ENCODE data around the gene NACA2.
"Not testable (repeated sequence)": the region's sequence is repeated elsewhere in the genome, so short reads cannot be mapped to it uniquely, and the experiment has no call there.

Gene NACA2

DNA sequence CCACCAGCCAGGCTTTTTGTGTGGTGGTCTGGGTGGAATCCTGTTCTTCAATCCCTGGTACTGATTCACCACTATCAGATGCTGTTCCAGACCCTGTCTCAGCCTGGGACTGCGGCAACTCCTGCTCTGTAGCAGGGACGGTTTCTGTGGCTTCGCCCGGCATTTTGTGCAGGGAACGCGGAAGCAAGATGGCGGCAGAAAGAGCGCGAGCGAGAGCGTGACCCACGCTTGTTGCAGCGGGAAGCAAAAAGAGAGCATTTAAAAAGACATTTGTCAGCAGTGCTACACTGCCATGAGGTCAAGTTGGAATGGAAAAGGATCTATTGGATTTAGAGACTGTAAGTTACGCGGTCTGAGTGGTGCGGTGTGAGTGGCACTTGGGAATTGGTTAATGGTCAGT, at the start of gene NACA2:
Gene NACA2 (minus strand): TSS at position 202 of the 400 bp plus-strand sequence. CDS start 39 bp downstream, at position 163.
- DNase-seq = no peak

DNA sequence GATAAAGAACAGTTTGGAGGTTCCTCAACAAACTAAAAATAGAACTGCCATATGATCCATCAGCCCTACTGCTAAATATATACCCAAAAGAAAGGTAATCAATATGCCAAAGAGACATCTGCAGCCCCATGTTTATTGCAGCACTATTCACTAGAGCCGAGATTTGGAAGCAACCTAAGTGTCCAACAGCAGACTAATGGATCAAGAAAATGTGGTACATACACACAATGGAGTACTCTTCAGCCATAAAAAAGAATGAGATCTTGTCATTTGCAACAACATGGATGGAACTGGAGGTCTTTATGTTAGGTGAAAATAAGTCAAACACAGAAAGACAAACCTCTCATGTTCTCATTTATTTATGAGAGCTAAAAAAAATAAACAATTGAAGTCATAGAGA, 48.8 kb upstream of the NACA2 start:
- DNase-seq = no peak

- DNase-seq = no peak
These were observed 47.1 kb upstream of the NACA2 start for GRCh38 chr17:61638087-61638486.

DNA sequence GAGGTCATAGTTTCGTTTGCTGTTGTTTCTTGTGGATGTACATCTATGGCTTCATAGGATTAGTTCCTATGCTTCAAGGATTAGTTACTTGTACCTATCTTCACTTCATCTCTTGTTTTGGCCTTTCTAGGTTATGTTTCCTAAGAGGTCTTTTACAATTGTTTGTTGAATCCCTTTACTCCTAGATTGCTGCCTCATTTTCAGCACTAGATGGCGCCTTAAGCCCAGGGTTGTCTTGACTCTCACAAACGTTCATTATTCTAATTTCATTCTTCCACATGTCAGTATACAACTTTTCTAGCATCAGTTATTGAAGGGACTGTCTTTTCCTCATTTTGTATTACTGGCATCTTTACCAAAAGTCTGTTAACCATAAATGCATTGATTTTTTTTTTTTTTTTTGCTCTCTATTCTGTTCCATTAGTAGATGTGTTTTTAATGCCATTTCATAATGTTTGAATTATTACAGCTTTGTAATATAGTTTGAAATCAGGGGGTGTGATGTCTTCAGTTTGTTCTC, 45.0 kb upstream of the NACA2 start:
- DNase-seq = peak; percentile 31 to 80 (median 45)

- DNase-seq = no peak
These were observed 44.0 kb upstream of the NACA2 start for GRCh38 chr17:61634942-61635538.

- DNase-seq = no peak
These were observed 43.1 kb upstream of the NACA2 start for GRCh38 chr17:61634011-61634539.

- DNase-seq = no peak
These were observed 41.8 kb upstream of the NACA2 start for GRCh38 chr17:61632826-61633225.

DNA sequence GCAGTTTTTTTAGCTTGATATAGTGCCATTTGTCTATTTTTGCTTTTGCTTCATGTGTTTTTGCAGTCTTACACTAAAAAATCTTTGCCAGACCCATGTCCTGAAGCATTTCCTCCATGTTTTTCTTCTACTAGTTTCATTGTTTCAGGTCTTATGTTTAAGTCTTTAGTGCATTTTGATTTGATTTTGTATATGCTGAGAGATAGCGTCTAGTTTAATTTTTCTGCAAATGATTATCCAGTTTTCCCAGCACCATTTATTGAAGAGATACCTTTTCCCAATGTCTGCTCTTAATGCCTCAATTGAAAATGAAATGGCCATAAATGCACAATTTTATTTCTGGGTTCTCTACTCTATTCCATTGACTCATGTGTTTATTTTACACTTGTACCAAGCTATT, 40.8 kb upstream of the NACA2 start:
- no peak for DNase-seq

DNA sequence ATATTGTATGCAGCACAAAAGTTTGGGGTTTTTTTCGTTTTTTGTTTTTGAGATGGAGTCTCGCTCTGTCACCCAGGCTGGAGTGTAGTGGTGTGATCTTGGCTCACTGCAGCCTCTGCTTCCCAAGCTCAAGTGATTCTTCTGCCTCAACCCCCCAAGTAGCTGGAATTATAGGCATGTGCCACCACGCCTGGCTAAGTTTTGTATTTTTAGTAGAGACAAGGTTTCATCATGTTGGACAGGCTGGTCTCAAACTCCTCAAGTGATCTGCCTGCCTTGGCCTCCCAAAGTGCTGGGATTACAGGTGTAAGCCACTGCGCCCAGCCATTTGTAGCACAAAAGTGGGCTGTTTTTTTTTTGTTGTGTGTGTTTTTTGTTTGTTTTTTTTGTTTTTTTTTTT, 37.1 kb upstream of the NACA2 start:
- DNase-seq = not testable (repeated sequence)

DNA sequence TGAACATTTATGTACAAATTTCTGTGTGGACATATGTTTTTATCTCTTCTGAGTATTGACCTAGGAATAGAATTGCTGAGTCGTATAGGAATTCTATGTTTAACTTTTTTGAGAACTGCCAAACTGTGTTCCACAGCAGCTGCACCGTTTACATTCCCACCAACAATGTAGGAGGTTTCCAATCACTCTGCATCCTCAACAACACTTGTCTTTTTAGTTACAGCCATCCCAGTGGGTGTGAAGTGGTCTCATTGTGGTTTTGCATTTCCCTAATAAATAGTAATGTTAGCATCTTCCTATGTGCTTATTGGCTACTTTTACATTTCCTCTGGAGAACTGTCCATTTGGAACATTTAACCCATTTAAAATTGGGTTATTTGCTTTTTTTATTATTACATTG, 36.6 kb upstream of the NACA2 start:
- no peak for DNase-seq

DNA sequence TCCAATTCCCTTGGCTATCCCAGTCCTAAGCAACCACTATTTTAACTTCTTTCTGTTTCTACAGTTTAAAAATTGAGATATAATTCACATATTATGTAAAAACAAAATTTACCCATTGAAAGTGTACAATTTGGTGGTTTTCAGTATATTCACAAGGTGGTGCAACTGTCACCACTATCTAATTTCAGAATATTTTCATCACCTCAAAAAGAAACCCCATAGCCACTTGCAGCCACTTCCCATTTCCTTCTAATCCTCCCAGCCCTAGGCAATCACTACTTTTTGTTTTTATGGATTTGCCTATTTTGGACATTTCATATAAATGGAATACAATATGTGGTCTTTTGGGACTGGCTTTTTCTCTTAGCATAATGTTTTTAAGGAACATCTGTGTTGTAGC, 36.1 kb upstream of the NACA2 start:
- no peak for DNase-seq

GRCh38 chr17:61625564-61625963, 34.5 kb upstream of the NACA2 start:
- no peak for DNase-seq

GRCh38 chr17:61624951-61625350, 33.9 kb upstream of the NACA2 start:
- no peak for DNase-seq

DNA sequence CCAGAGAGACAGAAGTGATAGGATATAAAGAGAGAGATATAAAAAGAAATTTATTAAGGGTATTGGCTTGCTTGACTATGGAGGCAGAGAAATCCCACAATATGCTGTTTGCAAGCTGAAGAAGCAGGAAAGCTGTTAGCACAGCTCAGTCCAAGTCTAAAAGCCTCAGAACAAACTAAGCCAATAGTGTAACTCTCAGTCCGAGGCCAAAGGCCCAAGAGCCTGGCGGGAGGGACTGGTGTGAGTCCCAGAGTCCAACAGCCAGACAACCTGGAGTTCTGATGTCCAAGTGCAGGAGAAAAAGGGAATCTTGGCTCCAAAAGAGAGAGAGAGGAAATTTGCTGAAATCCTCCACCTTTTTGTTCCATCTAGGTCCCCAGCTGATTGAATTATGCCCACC, 30.3 kb upstream of the NACA2 start:
- DNase-seq = no peak

DNA sequence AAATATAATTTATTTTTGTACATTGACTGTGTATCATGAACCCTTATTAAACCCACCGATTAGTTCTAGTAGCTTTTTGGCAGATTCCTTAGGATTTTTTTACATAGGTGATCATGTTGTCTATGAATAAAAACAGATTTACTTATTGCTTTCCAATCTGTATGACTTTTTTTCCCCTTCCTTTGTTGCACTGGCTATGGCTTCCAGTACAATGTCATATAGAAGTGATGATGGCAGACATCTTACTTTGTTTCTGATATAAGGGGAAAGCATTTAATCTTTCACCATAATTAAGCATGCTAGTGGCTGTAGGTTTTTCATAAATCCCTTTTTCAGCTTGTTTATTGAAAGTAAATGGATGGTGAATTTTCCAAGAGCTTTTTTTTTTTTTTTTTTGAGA, 28.9 kb upstream of the NACA2 start:
- DNase-seq = no peak

GRCh38 chr17:61619493-61619892, 28.5 kb upstream of the NACA2 start:
- no peak for DNase-seq

DNA sequence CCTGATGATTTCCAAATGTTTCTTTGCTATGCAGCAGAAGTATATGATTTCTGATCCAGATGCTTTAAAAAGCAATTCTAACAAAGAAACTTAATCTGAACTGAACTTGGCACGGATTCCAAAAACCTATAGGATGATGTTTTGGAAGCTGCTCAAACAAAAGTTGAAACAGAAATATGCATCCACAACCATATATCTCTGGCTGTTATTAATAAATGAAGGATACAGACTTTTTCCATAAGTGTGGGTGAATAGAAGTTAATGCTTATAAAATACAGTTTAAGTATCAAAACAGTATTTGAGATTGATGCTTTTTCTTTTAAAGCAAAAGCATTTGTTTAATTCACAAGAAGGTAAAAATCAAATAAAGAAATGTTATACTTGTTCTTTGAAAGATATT, 27.9 kb upstream of the NACA2 start:
- DNase-seq = no peak

DNA sequence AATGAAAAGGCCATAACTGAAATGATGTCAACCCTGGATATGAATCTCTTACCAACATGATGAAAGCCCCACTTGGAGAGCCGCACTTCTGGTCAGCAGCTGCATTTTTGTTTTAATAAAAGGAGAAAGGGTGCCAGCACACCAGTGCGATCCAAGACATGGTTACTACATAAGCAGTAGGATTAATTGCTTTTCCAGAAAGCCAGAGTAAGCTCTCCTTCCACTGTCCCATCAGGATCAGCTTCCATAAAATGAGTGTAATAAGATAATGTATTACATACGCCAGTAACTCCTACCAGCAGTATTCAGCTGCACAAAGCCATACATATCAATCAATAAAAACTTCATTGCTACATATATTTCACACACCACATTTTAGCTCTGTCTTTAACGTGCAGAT, 26.3 kb upstream of the NACA2 start:
- DNase-seq = no peak

- DNase-seq = no peak
These were observed 25.8 kb upstream of the NACA2 start for GRCh38 chr17:61616783-61617182.

DNA sequence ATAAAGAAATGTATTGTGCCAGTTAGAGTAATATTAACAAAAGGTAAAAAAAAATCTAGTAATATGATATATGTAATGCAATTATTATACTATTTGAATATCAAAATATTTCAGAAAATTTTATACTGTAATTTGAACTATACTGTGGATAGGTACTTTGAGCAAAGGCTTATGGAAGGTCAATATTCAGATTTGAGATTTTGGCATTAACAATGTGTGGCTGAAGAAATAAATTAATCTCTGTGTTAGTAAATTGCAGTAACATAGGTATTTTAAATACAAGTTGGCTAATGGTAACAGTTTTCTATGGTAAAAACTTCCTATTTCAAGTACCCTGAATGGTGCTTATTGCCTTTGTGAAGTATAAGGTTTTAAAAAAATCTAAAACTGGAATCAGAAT, 23.2 kb upstream of the NACA2 start:
- no peak for DNase-seq

- peak in 1 of 3 experiments; percentile 38 for DNase-seq
These were observed 20.3 kb upstream of the NACA2 start for GRCh38 chr17:61611323-61611722.

GRCh38 chr17:61605692-61606091, 14.7 kb upstream of the NACA2 start:
- DNase-seq = no peak

DNA sequence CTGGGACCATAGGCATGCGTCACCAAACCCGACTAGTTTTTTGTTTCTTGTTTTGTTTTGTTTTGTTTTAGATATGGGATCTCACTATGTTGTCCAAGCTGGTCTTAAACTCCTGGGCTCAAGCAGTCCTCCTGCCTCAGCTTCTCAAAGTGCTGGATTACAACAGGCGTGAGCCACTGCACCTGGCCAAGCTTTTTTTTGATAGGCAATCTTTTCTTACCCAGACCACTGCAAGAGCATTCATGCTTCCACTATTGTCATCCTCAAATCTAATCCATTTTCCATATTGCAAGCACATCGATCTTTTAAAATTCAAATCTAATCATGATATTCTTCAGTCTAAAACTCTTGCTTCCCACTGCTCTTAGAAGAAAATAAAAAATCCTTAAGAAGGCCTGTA, 10.3 kb upstream of the NACA2 start:
- no peak for DNase-seq

DNA sequence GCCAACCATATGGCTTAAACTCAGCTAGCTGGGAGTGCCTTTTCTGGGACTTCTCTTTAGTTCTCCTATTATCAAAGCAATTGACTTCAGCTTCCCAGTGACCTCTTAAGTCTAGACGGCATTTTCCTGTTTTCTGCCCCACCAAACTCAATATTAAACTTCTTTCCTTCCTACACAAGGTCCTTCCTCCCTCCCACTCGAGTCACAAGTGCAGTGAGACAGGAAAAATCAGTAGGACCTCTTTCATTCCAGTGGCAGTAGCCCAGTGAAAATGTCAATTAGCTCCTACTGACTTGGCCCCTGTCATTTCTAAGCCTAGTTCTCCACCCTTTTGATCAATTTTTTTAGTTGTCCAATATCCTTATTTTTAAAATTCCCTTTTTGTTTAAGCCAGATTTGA, 9.6 kb upstream of the NACA2 start:
- no peak for DNase-seq

- no peak for DNase-seq
These were observed 8.6 kb upstream of the NACA2 start for GRCh38 chr17:61599608-61600007.

Measured in NCI-H1417 (cell line).